ENCODE results near the gene COL27A1. TPM values are rescaled to one million over a fixed set of nuclear protein-coding genes. Genes with fewer than 3 reads are reported as not detected.

COL27A1 gene
- total and polyA plus RNA-seq, 2 experiments from 2014 or later = 10.5 to 18.0 TPM

DNA sequence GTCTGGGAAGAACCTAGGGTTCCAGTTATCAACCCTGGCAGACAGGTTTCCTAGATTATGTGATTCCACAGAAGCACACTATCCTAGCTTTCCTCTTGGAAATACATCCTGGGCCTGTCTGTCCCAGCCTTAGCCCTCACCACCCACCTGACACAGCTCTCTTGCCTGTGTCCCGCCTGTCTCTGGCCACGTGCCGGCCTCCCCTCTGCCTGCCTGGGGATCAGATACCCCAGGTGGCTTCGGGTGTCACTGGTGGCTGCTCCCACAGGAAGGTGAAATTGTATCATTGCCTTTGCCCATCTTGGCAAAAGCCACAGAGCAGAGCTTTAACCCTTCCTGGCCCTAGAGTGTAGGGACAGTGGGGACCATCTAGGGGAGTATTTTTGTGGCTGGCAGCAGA, 6.2 kb downstream of the COL27A1 start:
- Histone ChIP-seq H3F3A (replicated peaks; ENCODE audit: low read depth) (no peaks in the 10 kb centered on the region), H2AFZ (no peak overlapping the region), H3K4me1 (ENCODE audit: insufficient read depth) (peaks cover 25% of the 10 kb centered on the region), H3K27ac (ENCODE audit: low read depth) (no peak overlapping the region), H3K4me3 (no peak overlapping the region), H3K27me3 (ENCODE audit: insufficient read depth) (peaks cover 8% of the 10 kb centered on the region; the same call in 1 of the 2 replicates), H3K79me2 (replicated peaks; ENCODE audit: insufficient read depth) (peaks cover 30% of the 10 kb centered on the region), H4K20me1 (replicated peaks; ENCODE audit: insufficient read depth) (peaks cover 23% of the 10 kb centered on the region), H3K36me3 (ENCODE audit: insufficient read depth) (no peaks in the 10 kb centered on the region), H3K4me2 (no peak overlapping the region), H3K9me2 (ENCODE audit: insufficient read depth) (no peaks in the 10 kb centered on the region)
- Mint-ChIP-seq H3K4me1 (peaks cover 21% of the 10 kb centered on the region), H3K27me3 (ENCODE audit: insufficient read depth, low read depth, poor library complexity) (peaks cover 20% of the 10 kb centered on the region), H3K27ac (no peak overlapping the region), H3K4me3 (no peak overlapping the region), H3K36me3 (ENCODE audit: low read depth) (peaks cover 3% of the 10 kb centered on the region; the same call in 1 of the 3 replicates), H3K9me3 (no peaks in the 10 kb centered on the region; the same call in 1 of the 3 replicates)
- no peak for DNase-seq (ENCODE audit: low spot score)
- ATAC-seq = no peak
- TF ChIP-seq ZNF462 (CRISPR knock-in tag; IDR thresholded peaks at IDR 0.05) = no peak
- no peak for TF ChIP-seq POLR2AphosphoS5 (IDR thresholded peaks at IDR 0.05; ENCODE audit: low read depth)
- no peak for TF ChIP-seq ZNF331 (CRISPR knock-in tag; IDR thresholded peaks at IDR 0.05; ENCODE audit: low read depth)
- TF ChIP-seq CREB1 (CRISPR knock-in tag; IDR thresholded peaks at IDR 0.05; ENCODE audit: low read depth) = no peak
- no peak for TF ChIP-seq ETS1 (IDR thresholded peaks at IDR 0.05)
- TF ChIP-seq NANOG (IDR thresholded peaks at IDR 0.05; ENCODE audit: borderline replicate concordance) = no peak
- no peak for TF ChIP-seq EZH2phosphoT487 (IDR thresholded peaks at IDR 0.05; ENCODE audit: unreplicated experiment)
- no peak for TF ChIP-seq JUNB (IDR thresholded peaks at IDR 0.05; ENCODE audit: unreplicated experiment)
- TF ChIP-seq ZNF114 (CRISPR knock-in tag; IDR thresholded peaks at IDR 0.05) = no peak
- TF ChIP-seq REST (IDR thresholded peaks at IDR 0.05; ENCODE audit: unreplicated experiment) = no peak
- no peak for TF ChIP-seq EZH2 (IDR thresholded peaks at IDR 0.05; ENCODE audit: low read depth, unreplicated experiment)
- no peak for TF ChIP-seq STAT1 (IDR thresholded peaks at IDR 0.05; ENCODE audit: unreplicated experiment)
- TF ChIP-seq, protein P1, sequence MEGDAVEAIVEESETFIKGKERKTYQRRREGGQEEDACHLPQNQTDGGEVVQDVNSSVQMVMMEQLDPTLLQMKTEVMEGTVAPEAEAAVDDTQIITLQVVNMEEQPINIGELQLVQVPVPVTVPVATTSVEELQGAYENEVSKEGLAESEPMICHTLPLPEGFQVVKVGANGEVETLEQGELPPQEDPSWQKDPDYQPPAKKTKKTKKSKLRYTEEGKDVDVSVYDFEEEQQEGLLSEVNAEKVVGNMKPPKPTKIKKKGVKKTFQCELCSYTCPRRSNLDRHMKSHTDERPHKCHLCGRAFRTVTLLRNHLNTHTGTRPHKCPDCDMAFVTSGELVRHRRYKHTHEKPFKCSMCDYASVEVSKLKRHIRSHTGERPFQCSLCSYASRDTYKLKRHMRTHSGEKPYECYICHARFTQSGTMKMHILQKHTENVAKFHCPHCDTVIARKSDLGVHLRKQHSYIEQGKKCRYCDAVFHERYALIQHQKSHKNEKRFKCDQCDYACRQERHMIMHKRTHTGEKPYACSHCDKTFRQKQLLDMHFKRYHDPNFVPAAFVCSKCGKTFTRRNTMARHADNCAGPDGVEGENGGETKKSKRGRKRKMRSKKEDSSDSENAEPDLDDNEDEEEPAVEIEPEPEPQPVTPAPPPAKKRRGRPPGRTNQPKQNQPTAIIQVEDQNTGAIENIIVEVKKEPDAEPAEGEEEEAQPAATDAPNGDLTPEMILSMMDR (conservative IDR thresholded peaks at IDR 0.05; ENCODE audit: low read depth in 2 of 2) = no peak

All from GM23338 (cell line).